HG03432 (cell line): ENCODE measurements around the gene C1GALT1.
"Not testable (repeated sequence)": the region's sequence is repeated elsewhere in the genome, so short reads cannot be mapped to it uniquely, and the experiment has no call there.

Experiments
- ATAC-seq: cut with Tn5 transposase; IDR thresholded peaks from one replicate; pipeline ENCODE4 v1.9.1; 2021; ENCODE audit warnings: mild to moderate bottlenecking, moderate library complexity; ENCODE audit not compliant: unreplicated experiment

C1GALT1 gene

DNA sequence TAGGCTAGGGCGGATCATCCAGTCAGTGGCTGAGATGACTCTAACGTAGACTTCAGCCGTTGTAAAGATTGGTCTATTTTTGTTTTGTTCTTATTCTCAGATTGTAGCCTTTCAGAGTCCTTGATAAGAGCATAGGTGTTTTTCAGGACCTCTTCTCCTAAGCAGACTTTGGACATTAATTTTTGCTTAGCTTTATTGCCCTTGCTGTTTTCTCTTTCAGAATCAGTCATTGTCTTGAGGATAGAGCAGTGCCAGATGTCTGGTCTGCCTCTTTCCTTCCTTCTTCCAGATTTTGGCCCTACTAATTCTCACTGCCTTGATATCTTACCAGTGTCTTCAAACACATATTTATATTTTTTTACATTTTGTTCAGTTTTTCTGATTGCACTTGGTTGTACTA, 49.5 kb downstream of the C1GALT1 start:
- peak; percentile 54 for ATAC-seq

DNA sequence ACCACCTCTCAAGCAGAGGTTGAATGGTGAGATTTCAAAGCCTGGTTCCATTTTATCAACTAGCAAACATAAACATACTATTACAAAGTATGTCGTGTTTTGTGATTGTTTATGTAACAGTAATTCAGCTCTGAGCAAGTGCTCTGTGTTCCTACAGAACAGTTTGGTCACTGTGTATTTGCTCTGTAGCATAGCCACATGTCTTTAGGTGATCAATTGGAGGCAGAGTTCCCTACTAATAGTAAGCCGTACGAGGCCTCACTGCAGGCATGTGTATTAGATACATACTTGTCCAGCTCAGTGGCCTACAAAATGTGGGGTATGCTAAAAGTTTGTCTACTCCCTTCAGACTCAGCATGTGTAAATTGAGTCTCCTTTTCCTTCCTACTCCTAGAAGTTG, 53.0 kb downstream of the C1GALT1 start:
- no peak for ATAC-seq

GRCh38 chr7:7236041-7236440, 53.7 kb downstream of the C1GALT1 start:
- ATAC-seq = no peak

- no peak for ATAC-seq
Observed at GRCh38 chr7:7237201-7237977, 55.0 kb downstream of the C1GALT1 start.

DNA sequence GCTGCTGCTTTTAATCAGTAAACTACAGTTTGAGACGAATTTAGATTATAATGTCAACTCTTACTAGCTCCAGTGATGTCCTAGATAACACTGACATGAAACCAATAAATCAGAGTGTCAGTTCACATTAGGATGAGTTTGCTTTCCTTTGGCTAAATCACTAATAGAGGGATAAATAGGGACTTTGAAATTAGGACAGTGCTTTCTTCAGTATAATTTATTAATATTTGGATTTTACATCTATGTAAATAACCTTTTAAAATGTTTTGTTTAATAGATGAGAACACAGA, 55.6 kb downstream of the C1GALT1 start:
- ATAC-seq = no peak

DNA sequence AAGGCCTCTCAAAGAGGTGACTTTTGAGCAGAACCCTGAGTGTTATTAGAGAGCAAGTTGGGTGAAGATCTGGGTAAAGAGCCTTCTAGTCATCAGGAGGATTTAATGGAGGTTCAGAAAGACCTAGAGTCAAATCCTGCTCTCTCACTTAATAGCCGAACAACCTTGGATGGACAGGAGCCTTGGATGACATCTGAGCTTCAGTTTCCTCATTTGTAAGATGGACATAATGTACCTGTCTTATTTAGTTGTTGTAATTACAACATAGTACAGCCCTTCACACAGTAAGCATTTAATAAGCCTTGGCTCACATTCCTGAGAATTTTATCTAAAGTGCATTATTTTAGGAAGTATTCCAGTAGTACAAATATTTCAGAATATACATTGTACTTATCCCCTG, 57.0 kb downstream of the C1GALT1 start:
- ATAC-seq = no peak

DNA sequence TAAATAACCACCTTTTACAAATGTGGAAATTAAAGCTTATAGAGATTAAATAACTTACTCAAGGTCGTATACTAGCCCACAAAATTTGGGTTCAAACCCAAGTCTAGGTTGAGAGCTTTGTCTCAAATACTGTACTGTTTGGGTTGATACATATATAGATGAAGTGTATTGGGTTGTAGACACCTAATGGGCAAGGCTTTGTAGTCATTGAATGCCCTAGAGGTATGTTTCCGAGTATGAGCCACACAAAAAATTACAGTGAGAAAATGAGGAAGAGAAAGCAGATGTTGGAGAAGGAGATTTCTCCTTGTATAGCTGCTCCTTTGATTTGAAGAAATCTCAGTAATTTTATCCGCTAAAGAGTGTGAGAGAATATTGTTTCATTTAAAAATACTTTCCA, 60.6 kb downstream of the C1GALT1 start:
- no peak for ATAC-seq

GRCh38 chr7:7245233-7245632, 62.9 kb downstream of the C1GALT1 start:
- not testable (repeated sequence) for ATAC-seq

- no peak for ATAC-seq
Observed at GRCh38 chr7:7246223-7246622, 63.9 kb downstream of the C1GALT1 start.

GRCh38 chr7:7247658-7248057, 65.3 kb downstream of the C1GALT1 start:
- no peak for ATAC-seq

DNA sequence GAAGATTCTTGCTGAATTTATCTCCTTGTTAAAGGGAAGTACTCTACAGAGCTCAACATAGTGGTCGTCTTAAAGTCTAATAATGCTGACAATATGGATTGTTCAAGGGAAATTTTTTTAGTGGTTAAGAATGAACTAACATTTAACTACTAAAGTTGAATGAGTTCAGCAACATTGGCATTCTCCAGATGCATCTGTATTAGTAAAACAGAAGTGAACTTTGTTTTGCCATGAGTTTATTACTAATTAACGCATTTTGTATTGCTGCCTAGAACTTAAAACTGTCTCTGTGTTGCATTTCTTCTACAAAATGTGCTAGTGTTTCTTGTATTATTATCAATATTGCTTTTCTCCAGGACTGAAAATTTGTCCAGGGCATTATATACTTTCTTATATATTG, 67.5 kb downstream of the C1GALT1 start:
- ATAC-seq = no peak

DNA sequence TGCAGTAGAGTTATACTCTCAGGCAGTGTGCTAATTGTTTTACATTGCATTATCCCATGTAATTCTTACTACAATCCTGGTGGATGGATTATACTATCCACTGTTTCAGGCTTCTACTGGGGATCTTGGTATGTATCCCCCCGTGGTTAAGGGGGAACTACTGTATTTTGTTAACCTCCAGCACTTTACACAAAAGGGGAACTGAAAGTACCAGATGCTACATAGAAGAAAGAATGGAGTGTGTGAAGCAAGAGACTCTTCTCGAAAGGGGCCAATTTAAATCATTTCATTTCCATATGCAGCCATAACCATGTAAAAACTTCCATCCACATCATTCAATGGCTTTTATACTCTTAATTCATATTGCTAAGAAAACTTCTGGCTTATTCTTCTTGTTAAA, 69.4 kb downstream of the C1GALT1 start:
- peak; percentile 98 for ATAC-seq

GRCh38 chr7:7254319-7254718, 72.0 kb downstream of the C1GALT1 start:
- ATAC-seq = no peak

DNA sequence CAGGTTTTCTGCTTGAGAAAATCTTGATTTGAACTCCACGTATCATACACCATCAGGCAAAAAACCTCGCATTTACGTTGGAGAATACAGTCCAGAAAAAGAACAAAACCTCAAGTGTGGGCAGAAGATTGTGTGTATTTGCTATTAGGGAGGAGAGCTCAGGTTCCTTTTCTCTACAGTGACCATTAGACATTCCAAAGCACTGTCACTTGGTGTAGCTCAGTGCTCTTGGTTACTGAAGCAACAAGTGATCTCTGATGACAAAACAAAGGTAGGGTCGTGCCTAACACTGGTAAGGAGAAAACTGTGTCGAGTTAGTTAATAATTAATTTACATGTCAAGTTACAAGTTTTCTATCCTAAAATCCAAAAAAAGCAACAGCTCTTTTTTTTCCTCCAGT, 72.6 kb downstream of the C1GALT1 start:
- no peak for ATAC-seq

DNA sequence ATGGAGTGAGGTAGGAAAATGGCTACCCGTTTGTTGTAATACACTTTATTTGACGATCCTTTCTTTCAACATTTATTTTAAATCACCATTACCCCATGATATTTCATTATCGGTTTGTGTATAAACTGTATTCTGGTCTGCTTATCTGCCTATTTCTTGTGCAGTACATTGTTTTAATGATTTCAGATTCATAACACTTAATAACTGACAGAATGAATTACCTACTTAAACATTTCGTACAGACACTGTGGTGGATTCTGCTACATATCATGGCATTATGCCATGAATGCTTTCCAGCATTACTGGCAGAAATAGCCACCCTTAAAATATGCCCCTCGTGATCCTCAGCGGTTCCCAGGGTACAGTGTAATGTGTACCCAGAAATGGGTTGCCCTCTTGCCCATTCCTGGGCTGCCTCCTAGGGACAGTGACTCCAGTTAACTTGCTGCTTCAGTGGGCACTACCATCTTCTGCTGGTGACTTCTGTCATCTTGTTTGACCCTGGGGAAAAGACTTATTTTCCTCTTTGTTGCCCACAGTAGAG, 74.5 kb downstream of the C1GALT1 start:
- ATAC-seq = no peak

- ATAC-seq = peak; percentile 93
Observed at GRCh38 chr7:7257899-7258692, 75.8 kb downstream of the C1GALT1 start.

DNA sequence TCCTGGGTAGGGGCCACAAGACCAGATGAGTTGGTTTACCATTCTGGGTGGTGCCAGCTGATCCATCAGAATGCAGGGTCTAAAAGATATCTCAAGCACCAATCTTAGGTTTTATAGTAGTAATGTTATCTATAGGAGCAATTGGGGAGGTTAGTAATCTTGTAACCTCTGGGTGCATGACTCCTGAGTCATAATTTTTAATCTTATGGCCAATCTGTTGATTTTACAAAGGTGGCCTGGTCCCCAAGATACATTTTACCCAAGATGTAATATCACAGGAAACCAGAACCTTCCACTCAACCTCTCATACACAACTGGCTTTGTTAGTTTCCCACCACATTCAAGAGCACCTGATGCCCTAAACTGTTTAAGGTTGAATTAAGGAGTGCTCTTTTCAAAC, 79.5 kb downstream of the C1GALT1 start:
- ATAC-seq = no peak

GRCh38 chr7:7263297-7264230, 81.2 kb downstream of the C1GALT1 start:
- ATAC-seq = no peak

DNA sequence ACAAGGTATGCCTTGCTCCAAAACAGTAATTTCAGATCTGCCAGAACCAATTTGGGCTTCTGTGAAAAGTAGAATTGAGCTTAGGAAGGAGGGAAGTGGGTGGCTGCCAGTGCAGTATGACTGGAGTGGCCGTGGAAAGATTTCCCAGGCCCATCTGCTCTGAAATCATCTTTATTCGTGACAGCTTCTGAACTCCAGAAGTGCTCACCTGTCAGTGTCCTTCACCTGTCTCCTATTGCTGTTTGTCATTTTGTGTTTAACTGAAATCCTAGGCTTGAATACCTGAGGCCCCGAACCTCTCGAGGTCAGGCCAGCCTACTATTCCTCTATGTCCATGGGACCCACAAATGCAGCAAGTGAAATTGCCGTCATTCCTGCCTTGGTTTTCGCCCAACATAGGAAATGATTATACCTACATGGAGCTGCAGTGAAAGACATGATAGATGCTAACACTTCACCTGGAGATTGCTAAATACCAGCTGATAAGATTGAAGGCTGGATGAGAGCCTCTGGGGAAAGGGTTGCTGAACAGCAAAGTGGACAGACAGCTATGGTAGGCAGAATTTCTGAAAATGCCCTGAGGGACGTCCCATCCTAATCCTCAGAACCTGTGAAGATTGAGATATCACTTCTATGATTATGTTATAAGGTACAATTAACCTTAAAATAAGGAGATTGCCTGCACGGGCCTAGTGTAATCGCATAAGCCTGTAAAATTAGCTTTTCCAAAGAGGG, 82.1 kb downstream of the C1GALT1 start:
- no peak for ATAC-seq
